Kidney (tissue), 14 donors: Measurements from ENCODE around the gene LMTK3. TPM values are rescaled to one million over a fixed set of nuclear protein-coding genes. Genes with fewer than 3 reads are reported as not detected.

Experiments
- DNase-seq, 5 donors: peaks; one replicate each; pipeline ENCODE4 v3.0.0-alpha.2; 2013 to 2020
- FAIRE-seq: peaks from 2 replicates; lab custom pipeline; 2012; peaks lifted over from hg19 to GRCh38; lab: Jason Lieb, UNC
- H3K27ac ChIP-seq, 2 donors: one replicate each; pipeline ENCODE4 v1.7.0; 2013; ENCODE audit warnings: low read depth in 2 of 2, low read length in 2 of 2, inconsistent platforms in 1 of 2
- H3K27me3 ChIP-seq: one replicate; pipeline ENCODE4 v1.7.1; 2013; ENCODE audit warnings: low read length, inconsistent platforms; ENCODE audit not compliant: control insufficient read depth, insufficient read depth
- H3K36me3 ChIP-seq, 3 donors: one replicate each; pipeline versions ENCODE4 v1.7.0 to v1.7.1; 2013; ENCODE audit warnings: low read length in 3 of 3, control low read depth in 1 of 3, inconsistent platforms in 1 of 3; ENCODE audit not compliant: insufficient read depth in 3 of 3, control insufficient read depth in 2 of 3
- H3K4me1 ChIP-seq, 3 donors: one replicate each; pipeline versions ENCODE4 v1.7.0 to v1.7.1; 2013; ENCODE audit warnings: low read length in 3 of 3, inconsistent platforms in 1 of 3, low read depth in 1 of 3; ENCODE audit not compliant: control insufficient read depth in 2 of 3, insufficient read depth in 2 of 3
- H3K4me3 ChIP-seq, 3 donors: one replicate each; pipeline versions ENCODE4 v1.7.0 to v1.8.1; 2013; ENCODE audit warnings: low read length in 3 of 3, control low read depth in 1 of 3, inconsistent platforms in 1 of 3
- H3K9ac ChIP-seq, 3 donors: one replicate each; pipeline versions ENCODE4 v1.7.0 to v1.7.1; 2013; ENCODE audit warnings: low read length in 3 of 3, control low read depth in 1 of 3, inconsistent platforms in 1 of 3
- H3K9me3 ChIP-seq, 3 donors: one replicate each; pipeline versions ENCODE4 v1.7.0 to v1.7.1; 2013; ENCODE audit warnings: low read length in 3 of 3, control low read depth in 1 of 3, inconsistent platforms in 1 of 3; ENCODE audit not compliant: control insufficient read depth in 2 of 3, insufficient read depth in 1 of 3
- CTCF ChIP-seq: IDR thresholded peaks from 3 replicates; pipeline ENCODE4 v1.5.1; 2012; ENCODE audit warnings: mild to moderate bottlenecking, moderate library complexity, borderline replicate concordance; ENCODE audit not compliant: insufficient read depth; ENCODE audit errors: extremely low read depth
- intact Hi-C: fragments of 100-400 bp; cut with DNase I; formaldehyde crosslinking; loops from one replicate; pipeline ENCODE4 v1.11.1; 2022
- polyA plus RNA-seq: library from polyadenylated mRNA; stranded (reverse); fragments of 350-450 nt; fragmentation: Illumina TruSeq; extraction: RNeasy Lipid Tissue Mini Kit (QIAGEN cat#74804); gene quantifications from one replicate; pipeline ENCODE4 v1.2.3, GENCODE V29; 2014; ENCODE audit warnings: low read depth, low replicate concordance; ENCODE audit not compliant: insufficient read depth
- total RNA-seq: library from RNA; stranded (reverse); fragmentation: NEBNext Ultra II Directional; extraction: Animal tissue kit (Norgen Biotek cat#: 25700); gene quantifications from one replicate; pipeline ENCODE4 v1.2.1, GENCODE V29; 2021
- donor health status: control.
- donor health status: control.
- donor health status: control.
- donor health status: control.
- donor health status: control.
- donor health status: DM: yes; HTN: yes; CAD: no.
- donor health status: Normal renal cell carcinoma (clear cell type).

The LMTK3 gene
- total and polyA plus RNA-seq, 2 donors from 2014 or later: 4.2 to 8.4 TPM

GRCh38 chr19:48475369-48476068 is 36.1 kb downstream of the LMTK3 start:
- peaks cover 28 to 52% (median 35%) of the 10 kb centered on the region in 3 donors for H3K36me3 ChIP-seq

GRCh38 chr19:48474084-48474592 is 37.5 kb downstream of the LMTK3 start:
- TF ChIP-seq CTCF: no peak
- intact Hi-C loops: no loop called here
- peaks cover 0 to 17% (median 4%) of the 10 kb centered on the region in 3 donors for H3K4me1 ChIP-seq
- no peaks in the 10 kb centered on the region for H3K9me3 ChIP-seq
- no peak overlapping the region for H3K9ac ChIP-seq
- no peaks in the 10 kb centered on the region for H3K27me3 ChIP-seq
- no peak overlapping the region for H3K4me3 ChIP-seq
- FAIRE-seq (no peak), DNase-seq (no peak)
- no peak overlapping the region for H3K27ac ChIP-seq
- peaks cover 28 to 51% (median 37%) of the 10 kb centered on the region in 3 donors for H3K36me3 ChIP-seq

More at GRCh38 chr19:48475369-48476068, 36.1 kb downstream of the LMTK3 start:
- intact Hi-C loops: no loop called here
- no peak overlapping the region for H3K27ac ChIP-seq
- DNase-seq: no peak
- no peaks in the 10 kb centered on the region for H3K27me3 ChIP-seq
- H3K9ac ChIP-seq: no peak overlapping the region
- H3K4me3 ChIP-seq: no peak overlapping the region
- H3K9me3 ChIP-seq: no peaks in the 10 kb centered on the region
- no peak for TF ChIP-seq CTCF
- peaks cover 0 to 14% (median 0%) of the 10 kb centered on the region in 3 donors for H3K4me1 ChIP-seq
- no peak for FAIRE-seq

- Histone ChIP-seq H3K36me3 (peaks cover 28 to 51% (median 37%) of the 10 kb centered on the region in 3 donors), H3K4me3 (no peak overlapping the region), H3K27ac (no peak overlapping the region), H3K9ac (no peak overlapping the region), H3K4me1 (peaks cover 0 to 17% (median 7%) of the 10 kb centered on the region in 3 donors), H3K9me3 (no peaks in the 10 kb centered on the region), H3K27me3 (no peaks in the 10 kb centered on the region)
- DNase-seq: no peak
- FAIRE-seq: no peak
- no peak for TF ChIP-seq CTCF
- intact Hi-C loops: no loop called here
Observed at GRCh38 chr19:48473161-48473966, 38.3 kb downstream of the LMTK3 start.
